Upper lobe of left lung (tissue), 4 donors: ENCODE measurements around the gene PUM1.

Source experiments
- CTCF ChIP-seq, 6 experiments: fragments of 450-650 bp in 4 of 6; fragments of 200-600 bp in 2 of 6; sonication (generic) in 2 of 6; IDR thresholded peaks; one replicate each; pipeline ENCODE4 v1.5.1; 2016 to 2019; ENCODE audit warnings: antibody characterized with exemption in 6 of 6
- POLR2A ChIP-seq, 4 donors: fragments of 450-650 bp; IDR thresholded peaks; one replicate each; pipeline ENCODE4 v1.5.1; 2016 to 2017; ENCODE audit warnings: antibody characterized with exemption in 4 of 4, mild to moderate bottlenecking in 2 of 4
- POLR2AphosphoS5 ChIP-seq, 2 donors: sonication (generic); formaldehyde crosslinking; IDR thresholded peaks; one replicate each; pipeline ENCODE4 v1.5.1; 2017; ENCODE audit warnings: antibody characterized with exemption in 2 of 2

GRCh38 chr1:30888975-30889374 is 176.5 kb downstream of the PUM1 start:
- TF ChIP-seq CTCF (IDR thresholded peaks at IDR 0.05) (no peak), POLR2A (IDR thresholded peaks at IDR 0.05) (no peak), POLR2AphosphoS5 (IDR thresholded peaks at IDR 0.05) (no peak)
